GM21447 (cell line): Measurements from ENCODE around the gene M6PR.
"Not testable (repeated sequence)": the region's sequence is repeated elsewhere in the genome, so short reads cannot be mapped to it uniquely, and the experiment has no call there.

Experiments
- ATAC-seq: cut with Tn5 transposase; IDR thresholded peaks from one replicate; pipeline ENCODE4 v1.9.1; 2021; ENCODE audit not compliant: unreplicated experiment

M6PR gene

DNA sequence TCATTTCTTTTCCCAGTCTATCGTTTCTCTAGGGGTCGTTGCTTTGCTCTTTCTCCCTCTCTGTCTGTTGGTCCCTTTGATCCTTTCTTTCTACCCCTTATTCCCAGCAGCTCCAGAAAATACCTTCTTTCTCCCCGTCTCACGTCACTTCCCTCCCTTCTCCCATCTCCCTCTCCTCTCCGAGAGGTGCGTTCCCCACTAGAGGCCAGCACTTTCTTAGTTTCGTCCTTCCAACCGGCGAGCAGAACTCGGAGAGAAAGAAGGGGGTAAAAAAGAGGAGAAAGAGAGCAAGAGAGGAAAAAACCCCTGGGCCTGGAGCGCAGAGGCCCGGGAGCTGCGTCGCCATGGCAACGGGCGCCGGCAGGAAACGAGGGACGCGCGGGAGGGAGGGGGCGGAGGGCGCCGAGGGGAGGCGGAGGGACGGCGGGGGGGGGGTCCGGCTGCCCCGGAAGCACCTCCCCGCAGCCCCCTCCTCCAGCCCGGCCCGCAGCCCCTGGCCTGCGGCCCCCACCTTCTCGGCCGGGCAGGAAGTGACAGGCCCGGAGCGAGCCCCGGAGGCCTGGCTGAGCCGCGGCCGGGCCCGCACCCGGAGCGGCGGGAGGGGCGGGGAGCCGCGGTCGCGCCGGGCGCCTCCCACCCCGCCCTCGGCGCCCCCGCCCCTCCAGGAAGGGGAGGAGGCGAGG is 35.3 kb downstream of the M6PR start, which contains the start of gene PHC1:
TSS of gene PHC1 (plus strand) at position 477 of the 683 bp plus-strand sequence. CDS start 3,169 bp downstream, outside the sequence.
- ATAC-seq = peak; percentile 46

DNA sequence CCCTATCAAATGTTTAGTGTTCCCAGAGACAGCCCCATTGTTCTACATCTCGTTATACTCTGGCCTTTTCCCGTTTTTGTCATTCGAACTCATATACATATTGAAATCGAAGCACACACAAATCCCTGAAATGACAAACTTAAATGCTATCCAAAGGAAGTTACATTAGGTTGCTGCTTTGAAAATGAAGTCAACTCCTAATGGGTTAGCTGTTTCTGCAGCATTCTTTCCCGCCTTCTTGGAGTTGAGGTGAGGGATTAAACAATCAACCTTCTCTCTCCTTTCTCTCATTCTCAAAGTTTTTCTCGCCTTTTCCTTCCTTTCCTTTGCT is 35.8 kb downstream of the M6PR start:
- no peak for ATAC-seq

DNA sequence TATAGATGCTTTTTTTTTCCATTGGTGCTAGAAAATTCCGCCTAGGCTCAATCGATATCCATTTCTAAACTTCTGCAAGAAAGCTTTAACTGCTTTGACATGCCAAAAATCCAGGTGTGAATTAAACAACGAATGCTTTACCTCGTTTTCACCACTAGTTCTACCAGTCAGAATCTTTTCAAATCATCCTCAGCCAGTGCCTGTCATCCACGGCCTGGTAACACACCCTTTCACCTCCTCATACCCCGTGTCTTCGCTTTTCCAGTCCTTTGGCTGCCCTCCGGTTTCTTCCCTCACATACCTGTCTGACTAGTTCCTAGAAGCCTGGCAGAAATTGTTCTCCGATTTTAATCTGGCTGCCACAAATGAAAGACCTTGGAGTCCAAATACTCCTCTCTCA is 36.5 kb downstream of the M6PR start:
- no peak for ATAC-seq

DNA sequence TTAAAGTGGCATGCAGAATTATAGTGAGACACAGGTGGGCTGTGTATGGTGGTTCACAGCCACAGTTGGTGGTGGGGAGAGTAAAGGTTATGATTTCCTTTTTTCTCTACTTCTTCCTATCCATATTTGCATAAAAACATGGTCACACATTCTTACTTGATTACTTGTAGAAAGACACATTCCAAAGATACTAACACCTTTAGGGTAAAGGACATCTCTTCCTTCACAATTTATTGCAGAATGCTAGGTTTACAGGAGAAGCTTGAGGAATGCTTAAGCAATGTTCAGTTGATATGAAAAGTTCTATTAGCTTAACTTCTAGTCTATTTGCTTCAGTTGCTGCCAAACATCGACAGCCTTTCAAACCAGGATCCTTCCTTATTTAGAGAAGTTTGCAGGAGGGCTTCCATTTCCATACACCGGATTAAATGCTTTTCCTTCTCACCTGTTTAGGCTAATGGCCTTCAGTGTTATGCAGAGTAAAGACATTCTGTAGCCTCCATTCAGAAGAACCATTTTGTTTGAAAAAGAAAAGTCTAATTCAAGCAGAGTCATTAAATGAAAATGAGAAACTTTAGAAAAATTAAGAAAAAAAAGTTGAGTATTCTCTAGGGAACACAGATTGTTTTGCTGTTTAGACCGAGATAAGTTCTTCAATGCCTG is 37.7 kb downstream of the M6PR start:
- ATAC-seq = no peak

DNA sequence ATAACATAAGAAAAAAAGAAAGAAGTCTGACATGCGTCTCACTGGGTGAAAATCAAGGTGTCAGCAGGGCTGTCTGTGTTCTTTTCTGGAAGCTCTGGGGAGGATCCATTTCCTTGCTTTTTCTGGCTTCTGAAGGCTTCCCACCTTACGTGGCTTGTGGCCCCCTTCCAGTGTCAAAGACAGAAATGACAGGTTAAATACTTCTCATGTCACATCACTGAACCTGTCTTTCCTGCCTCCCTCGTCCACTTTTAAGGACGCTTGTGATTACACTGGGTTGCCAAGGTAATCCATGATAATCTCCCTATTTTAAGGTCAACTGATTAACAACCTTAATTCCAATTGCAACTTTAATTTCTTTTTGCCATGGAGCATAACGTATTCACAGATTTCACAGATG is 39.7 kb downstream of the M6PR start:
- ATAC-seq = no peak

DNA sequence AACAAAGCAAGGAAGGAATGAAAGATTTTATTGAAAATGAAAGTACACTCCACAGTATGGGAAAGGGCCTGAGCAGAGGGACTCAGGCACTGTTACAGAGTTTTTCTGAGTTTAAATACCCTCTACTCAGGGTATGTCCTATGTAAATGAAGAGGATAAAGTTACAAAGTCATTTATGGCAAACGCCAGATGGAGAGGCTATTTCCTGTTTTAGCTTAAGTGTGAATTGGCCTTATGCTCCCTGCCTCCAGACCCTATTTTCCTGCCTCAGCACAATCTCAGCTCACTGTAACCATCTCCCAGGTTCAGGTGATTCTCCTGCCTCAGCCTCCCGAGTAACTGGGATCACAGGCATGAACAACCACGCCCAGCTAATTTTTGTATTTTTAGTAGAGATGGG is 41.9 kb downstream of the M6PR start:
- ATAC-seq = no peak

DNA sequence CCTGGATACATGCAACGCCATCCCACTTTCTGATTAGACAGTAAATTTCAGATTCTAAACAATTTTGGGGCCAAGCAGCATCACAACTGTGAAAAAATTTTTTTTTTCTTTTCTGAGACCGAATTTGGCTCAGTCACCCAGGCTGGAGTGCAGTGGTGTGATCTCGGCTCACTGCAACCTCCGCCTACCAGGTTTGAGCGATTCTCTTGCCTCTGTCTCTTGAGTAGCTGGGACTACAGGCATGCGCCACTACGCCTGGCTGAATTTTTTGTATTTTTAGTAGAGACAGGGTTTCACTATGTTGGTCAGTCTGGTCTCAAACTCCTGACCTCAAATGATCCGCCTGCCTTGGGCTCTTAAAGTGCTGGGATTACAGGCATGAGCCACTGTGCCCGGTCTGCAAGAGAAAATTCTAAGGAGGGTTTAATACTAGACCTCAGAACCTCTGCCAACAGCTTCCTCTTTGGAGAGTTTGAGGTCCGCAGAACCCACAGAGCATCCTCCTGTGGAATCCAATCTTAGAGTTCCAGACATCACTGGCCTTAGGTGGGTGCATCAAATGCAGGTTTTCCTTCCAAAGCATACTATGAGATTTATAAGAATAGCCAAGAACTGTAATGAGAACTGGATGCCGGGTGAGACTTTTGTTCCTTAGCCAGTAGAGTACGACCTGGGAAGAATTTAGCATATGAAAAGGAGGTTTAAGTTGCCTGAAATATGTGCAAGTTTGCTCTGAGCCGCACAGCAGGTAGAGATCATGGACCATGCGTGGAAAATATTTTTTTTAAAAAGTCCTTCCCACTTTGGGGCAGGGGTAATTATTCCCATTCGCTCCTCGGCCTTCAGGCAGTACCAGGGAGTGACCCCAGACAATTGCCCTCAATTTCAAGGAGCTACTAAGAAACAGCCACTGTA is 42.9 kb downstream of the M6PR start:
- no peak for ATAC-seq

DNA sequence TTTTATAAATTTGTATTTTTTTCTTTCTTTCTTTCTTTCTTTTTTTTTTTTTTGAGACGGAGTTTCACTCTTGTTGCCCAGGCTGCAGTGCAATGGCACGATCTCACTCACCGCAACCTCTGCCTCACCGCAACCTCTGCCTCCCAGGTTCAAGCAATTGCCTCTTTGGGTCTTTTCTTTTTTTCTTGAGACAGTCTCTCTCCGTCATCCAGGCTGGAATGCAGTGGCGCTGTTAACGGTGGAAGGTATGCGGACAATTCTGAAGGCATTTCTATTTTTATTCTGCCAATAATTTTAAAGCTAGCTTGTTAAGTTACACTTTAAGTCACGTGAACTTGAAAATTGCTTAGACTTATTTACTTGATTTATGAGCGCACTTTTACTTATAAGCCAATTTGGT is 43.9 kb downstream of the M6PR start:
- ATAC-seq = no peak

DNA sequence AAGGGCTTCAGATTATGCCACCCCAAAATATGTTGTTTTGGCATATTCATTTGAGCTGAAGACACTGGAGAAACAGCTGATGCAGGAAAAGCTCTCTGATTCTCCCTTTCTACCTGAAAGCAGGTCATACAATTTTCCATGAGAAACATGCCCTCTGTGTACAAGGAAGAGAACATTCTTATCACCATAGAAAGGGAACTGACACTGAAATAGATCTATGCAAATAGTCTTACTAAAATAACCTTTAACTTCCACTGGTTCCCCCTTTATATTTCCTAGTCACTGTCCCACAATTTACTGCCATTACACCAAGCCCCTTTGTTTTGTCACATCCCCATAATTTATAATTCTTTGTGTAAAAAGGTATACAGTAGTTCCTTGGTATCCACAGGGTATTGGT is 44.8 kb downstream of the M6PR start:
- no peak for ATAC-seq

DNA sequence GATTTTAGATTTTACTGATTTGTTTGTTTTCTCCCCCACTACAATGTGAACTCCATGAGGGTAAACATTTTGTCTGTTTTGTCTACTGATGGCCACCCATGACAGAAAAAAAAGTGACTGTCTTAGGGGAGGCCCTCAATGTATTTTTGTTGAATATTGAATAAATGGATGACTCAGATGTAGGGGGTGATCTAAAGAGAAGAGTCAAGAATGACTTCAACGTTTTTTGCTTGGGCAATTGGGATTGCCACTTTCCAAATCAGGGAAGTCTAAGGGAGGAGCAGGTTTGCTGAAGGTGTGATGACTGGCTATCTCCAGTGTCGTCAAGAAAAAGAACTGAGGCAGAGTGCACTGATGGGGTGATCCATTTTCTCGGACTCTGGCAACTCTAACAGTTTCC is 45.8 kb downstream of the M6PR start:
- ATAC-seq = no peak

DNA sequence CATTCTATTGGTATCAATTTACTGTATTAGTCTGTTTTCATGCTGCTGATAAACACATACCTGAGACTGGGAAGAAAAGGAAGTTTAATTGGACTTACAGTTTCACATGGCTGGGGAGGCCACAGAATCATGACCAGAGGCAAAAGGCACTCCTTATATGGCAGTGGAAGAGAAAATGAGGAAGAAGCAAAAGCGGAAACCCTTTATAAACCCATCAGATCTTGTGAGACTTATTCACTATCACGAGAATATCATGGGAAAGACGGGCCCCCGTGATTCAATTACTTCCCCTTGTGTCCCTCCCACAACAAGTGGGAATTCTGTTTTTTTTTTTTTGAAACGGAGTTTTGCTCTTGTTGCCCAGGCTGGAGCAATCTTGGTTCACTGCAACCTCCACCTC is 46.7 kb downstream of the M6PR start:
- not testable (repeated sequence) for ATAC-seq

DNA sequence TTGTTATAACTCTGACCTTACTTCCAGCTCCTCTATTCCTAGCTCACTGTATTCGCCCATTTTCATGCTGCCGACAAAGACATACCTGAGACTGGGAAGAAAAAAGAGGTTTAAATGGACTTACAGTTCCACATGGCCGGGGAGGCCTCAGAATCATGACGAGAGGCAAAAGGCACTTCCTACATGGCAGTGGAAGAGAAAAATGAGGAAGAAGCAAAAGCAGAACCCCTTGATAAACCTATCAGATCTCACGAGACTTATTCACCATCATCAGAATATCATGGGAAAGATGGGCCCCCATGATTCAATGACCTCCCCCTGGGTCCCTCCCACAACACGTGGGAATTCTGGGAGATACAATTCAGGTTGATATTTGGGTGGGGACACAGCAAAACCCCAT is 49.6 kb downstream of the M6PR start:
- no peak for ATAC-seq

DNA sequence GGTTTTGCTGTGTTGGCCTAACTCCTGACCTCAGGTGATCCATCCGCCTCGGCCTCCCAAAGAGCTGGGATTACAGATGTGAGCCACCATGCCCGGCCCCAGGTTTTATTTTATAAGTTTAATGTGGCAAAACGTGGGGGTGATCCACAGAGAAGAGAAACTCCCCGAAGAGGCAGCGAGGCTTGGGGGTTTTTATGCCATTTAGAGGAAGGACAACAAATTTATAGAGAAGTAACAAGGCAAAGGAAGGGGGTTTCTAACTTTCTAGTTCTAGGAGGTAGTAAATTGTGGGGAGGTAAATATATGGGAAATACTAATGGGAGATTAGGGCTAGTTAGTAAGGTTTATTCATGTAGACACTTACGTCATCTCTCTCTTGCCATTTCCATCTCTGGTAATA is 52.4 kb downstream of the M6PR start:
- no peak for ATAC-seq

DNA sequence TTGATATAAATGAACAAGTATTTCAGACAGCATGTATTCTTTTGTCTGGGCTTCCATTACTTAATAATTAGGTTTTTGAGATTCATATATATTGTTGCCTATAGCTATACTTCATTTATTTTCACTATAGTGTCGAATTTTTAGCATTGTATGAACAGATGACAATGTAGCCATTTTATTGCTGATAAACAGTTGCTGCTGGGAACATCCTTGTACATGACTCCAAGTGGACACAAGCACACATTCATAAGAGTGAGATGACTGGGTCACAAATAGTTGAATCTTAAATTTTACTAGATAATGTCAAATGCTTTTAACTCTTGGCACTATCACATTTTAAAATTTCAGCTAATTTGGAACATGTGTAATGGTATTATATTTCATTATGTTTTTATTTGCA is 54.5 kb downstream of the M6PR start:
- no peak for ATAC-seq

DNA sequence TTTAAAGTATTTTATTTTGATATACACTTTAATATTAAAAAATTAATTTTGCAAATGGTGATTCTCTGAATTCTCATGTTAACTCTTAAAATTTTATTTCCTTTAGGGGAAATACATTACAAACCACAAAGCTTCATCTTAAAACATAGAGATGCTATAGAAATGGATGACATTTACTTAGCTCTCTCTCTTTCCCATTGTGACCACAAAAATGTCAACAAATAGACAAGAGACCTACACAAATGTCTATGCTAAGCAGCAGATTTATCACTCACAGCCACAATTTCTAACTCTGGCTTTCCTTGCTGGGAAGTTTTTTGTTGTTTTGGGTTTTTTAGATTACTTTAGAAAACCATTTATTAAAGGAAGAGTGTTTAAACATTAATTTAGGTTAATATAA is 55.1 kb downstream of the M6PR start:
- ATAC-seq = no peak

DNA sequence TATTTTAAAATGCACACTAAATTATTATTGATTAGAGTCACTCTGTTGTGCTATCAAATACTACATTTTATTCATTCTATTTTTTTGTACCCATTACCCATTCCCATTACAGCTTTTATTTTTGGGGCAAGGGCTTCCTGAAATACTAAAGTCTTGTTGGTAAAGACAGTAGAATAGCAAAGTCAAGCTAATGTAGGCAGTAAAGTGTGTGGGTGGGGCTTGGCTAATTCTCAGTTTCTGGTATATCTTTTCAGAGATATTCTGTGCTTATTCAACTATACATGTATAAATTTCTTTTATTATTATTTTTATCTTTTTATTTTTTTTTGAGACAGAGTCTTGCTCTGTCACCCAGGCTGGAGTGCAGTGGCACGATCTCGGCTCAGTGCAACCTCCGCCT is 57.5 kb downstream of the M6PR start:
- ATAC-seq = no peak
